ENCODE measurements around the gene FGF4. TPM values are rescaled to one million over a fixed set of nuclear protein-coding genes. Genes with fewer than 3 reads are reported as not detected.

The FGF4 gene
- total RNA-seq, 2 donors from 2014 or later, result 0.27 to 3.5 TPM

DNA sequence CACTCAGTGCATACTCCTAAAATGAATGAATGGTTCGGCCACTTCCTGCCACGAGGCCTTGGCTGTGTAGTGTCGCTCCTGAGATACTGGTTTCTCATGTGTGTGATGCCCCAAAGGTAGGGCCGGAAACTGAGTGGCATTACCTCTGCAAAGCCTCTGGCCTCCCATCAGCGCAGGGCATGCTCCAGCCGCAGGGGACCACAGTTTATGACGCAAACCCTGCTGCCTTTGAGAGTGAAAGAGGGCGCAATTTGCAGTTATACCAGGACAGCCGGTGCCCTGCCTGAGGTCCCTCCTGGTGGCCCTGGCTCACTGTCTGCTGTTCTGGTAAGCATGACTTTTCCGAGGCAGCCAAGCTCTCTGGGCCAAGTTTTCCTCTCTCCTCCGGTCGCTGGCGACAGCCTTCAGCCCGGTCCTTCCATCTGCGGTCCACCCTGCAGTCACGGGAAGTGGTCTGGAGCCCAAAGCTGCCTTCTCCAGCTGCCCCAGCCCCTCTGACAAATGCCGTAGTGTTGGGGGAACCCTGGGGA is 46.4 kb upstream of the FGF4 start:
- H3K27ac Mint-ChIP-seq, result no peak overlapping the region
- peaks cover 2% of the 10 kb centered on the region for H3K9me3 Mint-ChIP-seq
- Histone ChIP-seq H3K9me3 (ENCODE audit: control insufficient read depth, low read length) (no peaks in the 10 kb centered on the region), H3K36me3 (ENCODE audit: control insufficient read depth, insufficient read depth, low read length) (no peaks in the 10 kb centered on the region), H3K4me3 (ENCODE audit: low read length) (no peak overlapping the region), H3K4me1 (ENCODE audit: control insufficient read depth, insufficient read depth, low read length) (peaks cover 3% of the 10 kb centered on the region), H3K27ac (ENCODE audit: low read depth, low read length) (no peak overlapping the region), H3K9ac (ENCODE audit: extremely low read depth, low read length, poor library complexity, severe bottlenecking) (no peak overlapping the region), H3K27me3 (ENCODE audit: control insufficient read depth, insufficient read depth, low read length, poor library complexity, severe bottlenecking) (peaks cover 71% of the 10 kb centered on the region)
- H3K27me3 Mint-ChIP-seq (ENCODE audit: insufficient read depth), result peaks cover 78% of the 10 kb centered on the region
- no peak for DNase-seq
- WGBS, 2 experiments (ENCODE audit: insufficient coverage in 1 of 2, insufficient read length in 1 of 2), result 87 to 89% methylated on average over 14 to 17 of the region's 17 CpGs
- no peak overlapping the region for H3K4me3 Mint-ChIP-seq
- TF ChIP-seq, protein P1, sequence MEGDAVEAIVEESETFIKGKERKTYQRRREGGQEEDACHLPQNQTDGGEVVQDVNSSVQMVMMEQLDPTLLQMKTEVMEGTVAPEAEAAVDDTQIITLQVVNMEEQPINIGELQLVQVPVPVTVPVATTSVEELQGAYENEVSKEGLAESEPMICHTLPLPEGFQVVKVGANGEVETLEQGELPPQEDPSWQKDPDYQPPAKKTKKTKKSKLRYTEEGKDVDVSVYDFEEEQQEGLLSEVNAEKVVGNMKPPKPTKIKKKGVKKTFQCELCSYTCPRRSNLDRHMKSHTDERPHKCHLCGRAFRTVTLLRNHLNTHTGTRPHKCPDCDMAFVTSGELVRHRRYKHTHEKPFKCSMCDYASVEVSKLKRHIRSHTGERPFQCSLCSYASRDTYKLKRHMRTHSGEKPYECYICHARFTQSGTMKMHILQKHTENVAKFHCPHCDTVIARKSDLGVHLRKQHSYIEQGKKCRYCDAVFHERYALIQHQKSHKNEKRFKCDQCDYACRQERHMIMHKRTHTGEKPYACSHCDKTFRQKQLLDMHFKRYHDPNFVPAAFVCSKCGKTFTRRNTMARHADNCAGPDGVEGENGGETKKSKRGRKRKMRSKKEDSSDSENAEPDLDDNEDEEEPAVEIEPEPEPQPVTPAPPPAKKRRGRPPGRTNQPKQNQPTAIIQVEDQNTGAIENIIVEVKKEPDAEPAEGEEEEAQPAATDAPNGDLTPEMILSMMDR (conservative IDR thresholded peaks at IDR 0.05), result no peak
- H3K36me3 Mint-ChIP-seq (ENCODE audit: low read depth), result no peaks in the 10 kb centered on the region
- H3K4me1 Mint-ChIP-seq, result no peaks in the 10 kb centered on the region

DNA sequence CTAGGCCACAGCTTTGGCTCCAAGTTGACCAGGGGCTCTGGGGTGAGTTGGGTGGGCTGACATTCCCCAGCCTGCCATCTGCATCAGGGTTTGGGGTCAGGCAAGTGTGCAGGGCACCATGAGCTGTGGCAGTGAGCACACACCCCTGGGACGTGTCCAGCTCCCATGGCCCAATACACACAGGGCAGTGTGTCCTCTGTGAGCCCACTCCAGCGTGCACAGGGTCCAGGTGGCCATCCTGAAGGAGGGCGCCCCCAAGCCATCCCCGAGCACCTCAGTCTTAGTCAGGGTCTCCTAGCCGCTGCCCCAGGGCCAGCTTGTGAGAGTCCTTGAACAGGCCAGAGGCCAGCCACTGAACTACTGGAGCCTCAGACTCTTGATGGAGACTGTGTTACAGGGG is 45.3 kb upstream of the FGF4 start:
- no peaks in the 10 kb centered on the region for H3K9me3 Mint-ChIP-seq
- Histone ChIP-seq H3K9ac (ENCODE audit: extremely low read depth, low read length, poor library complexity, severe bottlenecking) (no peak overlapping the region), H3K36me3 (ENCODE audit: control insufficient read depth, insufficient read depth, low read length) (no peaks in the 10 kb centered on the region), H3K27ac (ENCODE audit: low read depth, low read length) (no peak overlapping the region), H3K4me3 (ENCODE audit: low read length) (no peak overlapping the region), H3K27me3 (ENCODE audit: control insufficient read depth, insufficient read depth, low read length, poor library complexity, severe bottlenecking) (peaks cover 82% of the 10 kb centered on the region), H3K4me1 (ENCODE audit: control insufficient read depth, insufficient read depth, low read length) (peaks cover 3% of the 10 kb centered on the region), H3K9me3 (ENCODE audit: control insufficient read depth, low read length) (no peaks in the 10 kb centered on the region)
- TF ChIP-seq, protein P1 (conservative IDR thresholded peaks at IDR 0.05), result no peak
- peaks cover 83% of the 10 kb centered on the region for H3K27me3 Mint-ChIP-seq (ENCODE audit: insufficient read depth)
- H3K36me3 Mint-ChIP-seq (ENCODE audit: low read depth), result no peaks in the 10 kb centered on the region
- no peak for DNase-seq
- WGBS, 2 experiments (ENCODE audit: insufficient coverage in 1 of 2, insufficient read length in 1 of 2), result 85 to 91% methylated on average over 4 to 5 of the region's 5 CpGs
- H3K27ac Mint-ChIP-seq, result no peak overlapping the region
- H3K4me1 Mint-ChIP-seq, result no peaks in the 10 kb centered on the region
- H3K4me3 Mint-ChIP-seq, result no peak overlapping the region

DNA sequence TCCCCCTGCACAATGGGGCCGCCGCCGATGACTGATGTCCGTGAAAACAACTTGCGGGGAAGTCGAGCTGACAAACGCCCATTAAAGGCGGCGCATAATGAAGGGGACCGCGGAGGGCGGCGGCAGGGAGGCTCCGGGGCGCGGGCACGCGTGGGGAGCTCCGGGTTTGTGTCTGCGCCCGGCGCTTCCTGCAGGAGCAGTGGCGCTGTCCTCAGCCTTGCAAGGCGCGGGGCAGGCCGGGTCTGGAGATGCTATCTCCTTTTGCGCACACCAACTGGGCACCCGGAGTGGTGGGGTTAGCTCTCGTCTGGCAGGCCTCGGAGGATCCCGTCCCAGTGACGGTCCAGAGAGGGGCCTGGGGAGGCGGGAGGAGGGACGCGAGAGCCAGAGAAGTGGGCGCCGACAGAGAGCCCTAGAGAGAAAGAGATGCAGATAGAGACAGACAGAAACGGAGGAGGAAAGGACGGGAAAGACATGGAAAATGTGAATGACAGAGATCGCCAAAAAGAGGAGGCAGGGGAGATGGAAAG is 44.5 kb upstream of the FGF4 start:
- Mint-ChIP-seq H3K4me3 (peak overlapping the region; percentile 21), H3K4me1 (no peaks in the 10 kb centered on the region), H3K36me3 (ENCODE audit: low read depth) (no peaks in the 10 kb centered on the region), H3K27me3 (ENCODE audit: insufficient read depth) (peaks cover 91% of the 10 kb centered on the region), H3K9me3 (no peaks in the 10 kb centered on the region), H3K27ac (no peak overlapping the region)
- TF ChIP-seq, protein P1 (conservative IDR thresholded peaks at IDR 0.05), result no peak
- Histone ChIP-seq H3K4me3 (ENCODE audit: low read length) (no peak overlapping the region), H3K36me3 (ENCODE audit: control insufficient read depth, insufficient read depth, low read length) (no peaks in the 10 kb centered on the region), H3K27ac (ENCODE audit: low read depth, low read length) (no peak overlapping the region), H3K9me3 (ENCODE audit: control insufficient read depth, low read length) (no peaks in the 10 kb centered on the region), H3K9ac (ENCODE audit: extremely low read depth, low read length, poor library complexity, severe bottlenecking) (no peak overlapping the region), H3K4me1 (ENCODE audit: control insufficient read depth, insufficient read depth, low read length) (peaks cover 3% of the 10 kb centered on the region), H3K27me3 (ENCODE audit: control insufficient read depth, insufficient read depth, low read length, poor library complexity, severe bottlenecking) (peaks cover 91% of the 10 kb centered on the region)
- peak; percentile 73 for DNase-seq
- 13 to 16% methylated on average over 27 to 40 of the region's 40 CpGs for WGBS, 2 experiments (ENCODE audit: insufficient coverage in 1 of 2, insufficient read length in 1 of 2)
